Measurements from ENCODE around the gene PLA2G4B. TPM values are rescaled to one million over a fixed set of nuclear protein-coding genes. Genes with fewer than 3 reads are reported as not detected.

Gene PLA2G4B
- total and polyA plus RNA-seq, 7 donors = 0.92 to 6.5 (median 3.4) TPM; not detected in 1

GRCh38 chr15:41881920-41882688 lies 43.5 kb downstream of the PLA2G4B start:
- intact Hi-C loops (cut with DNase I) = no loop called here
- Histone ChIP-seq H3K36me3 (no peaks in the 10 kb centered on the region), H3K4me3 (peak overlapping the region in 3 of 4 donors; percentile 32 to 45 (median 45)), H3K4me1 (peaks cover 0 to 17% (median 12%) of the 10 kb centered on the region in 4 donors), H3K9me3 (no peaks in the 10 kb centered on the region), H3K27ac (no peak overlapping the region), H3K27me3 (peaks cover 0 to 33% (median 9%) of the 10 kb centered on the region in 3 donors)
- TF ChIP-seq CTCF (IDR thresholded peaks at IDR 0.05) (no peak), EP300 (IDR thresholded peaks at IDR 0.05) (no peak), POLR2A (IDR thresholded peaks at IDR 0.05) (no peak), POLR2AphosphoS5 (IDR thresholded peaks at IDR 0.05) (no peak)
- WGBS, 2 donors = 3 to 21% methylated on average over 79 of the region's 81 CpGs
- no peak for DNase-seq

GRCh38 chr15:41882689-41883483 lies 44.2 kb downstream of the PLA2G4B start:
- TF ChIP-seq CTCF (IDR thresholded peaks at IDR 0.05) (no peak), EP300 (IDR thresholded peaks at IDR 0.05) (no peak), POLR2A (IDR thresholded peaks at IDR 0.05) (no peak), POLR2AphosphoS5 (IDR thresholded peaks at IDR 0.05) (no peak)
- Histone ChIP-seq H3K27ac (no peak overlapping the region), H3K27me3 (peaks cover 0 to 33% (median 9%) of the 10 kb centered on the region in 3 donors), H3K36me3 (no peaks in the 10 kb centered on the region), H3K4me1 (peaks cover 0 to 17% (median 12%) of the 10 kb centered on the region in 4 donors), H3K4me3 (peak overlapping the region in 3 of 4 donors; percentile 32 to 45 (median 45)), H3K9me3 (no peaks in the 10 kb centered on the region)
- DNase-seq = no peak
- intact Hi-C loops (cut with DNase I) = no loop called here
- WGBS, 2 donors = 49 to 79% methylated on average over 14 of the region's 14 CpGs

DNA sequence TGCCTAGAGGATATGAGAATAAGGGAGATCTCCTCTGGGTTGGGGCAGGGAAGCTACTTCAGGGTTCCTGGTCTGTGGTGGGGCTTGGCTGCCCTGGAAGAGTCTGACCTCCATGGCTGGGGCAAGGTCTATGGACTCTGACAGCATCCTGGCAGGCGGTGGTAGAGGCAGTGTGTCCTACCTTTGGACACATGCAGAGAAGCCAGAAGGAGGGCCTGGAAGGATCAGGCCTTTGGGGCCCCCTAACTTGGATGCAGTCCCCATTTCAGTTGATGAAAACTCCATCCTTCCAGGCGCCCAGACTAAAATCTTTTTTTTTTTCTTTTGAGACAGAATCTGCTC lies 44.8 kb downstream of the PLA2G4B start:
- Histone ChIP-seq H3K4me1 (peaks cover 0 to 17% (median 12%) of the 10 kb centered on the region in 4 donors), H3K9me3 (no peaks in the 10 kb centered on the region), H3K36me3 (no peaks in the 10 kb centered on the region), H3K4me3 (no peak overlapping the region), H3K27ac (no peak overlapping the region), H3K27me3 (peaks cover 0 to 33% (median 9%) of the 10 kb centered on the region in 3 donors)
- no peak for DNase-seq
- WGBS, 2 donors = 88 to 94% methylated on average over 2 of the region's 2 CpGs
- intact Hi-C loops (cut with DNase I) = no loop called here
- TF ChIP-seq POLR2AphosphoS5 (IDR thresholded peaks at IDR 0.05) = no peak
- no peak for TF ChIP-seq CTCF (IDR thresholded peaks at IDR 0.05)
- TF ChIP-seq EP300 (IDR thresholded peaks at IDR 0.05) = no peak
- no peak for TF ChIP-seq POLR2A (IDR thresholded peaks at IDR 0.05)

DNA sequence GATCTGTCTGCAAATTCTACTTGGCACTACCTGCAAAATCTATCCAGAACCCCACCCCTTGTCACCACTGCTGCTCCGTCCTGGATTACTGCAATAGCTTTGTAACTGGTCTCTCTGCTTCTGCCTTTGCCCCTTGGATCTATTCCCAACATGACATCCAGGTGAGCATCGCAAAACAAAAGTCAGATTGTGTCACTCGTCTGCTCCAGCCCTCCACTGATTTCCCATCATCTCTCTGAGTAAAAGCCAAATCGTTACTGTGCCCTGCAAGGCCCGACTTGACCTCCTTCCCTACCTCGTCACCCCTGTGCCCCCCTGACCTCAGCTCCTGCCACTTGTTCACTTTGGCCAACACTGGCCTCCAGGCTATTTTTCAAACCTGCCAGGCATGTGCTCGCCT lies 45.8 kb downstream of the PLA2G4B start:
- H3K9me3 ChIP-seq = no peaks in the 10 kb centered on the region
- H3K27me3 ChIP-seq = peaks cover 0 to 28% (median 9%) of the 10 kb centered on the region in 3 donors
- 73 to 86% methylated on average over 7 of the region's 7 CpGs for WGBS, 2 donors
- TF ChIP-seq EP300 (IDR thresholded peaks at IDR 0.05) = no peak
- TF ChIP-seq CTCF (IDR thresholded peaks at IDR 0.05) = no peak
- no peak for TF ChIP-seq POLR2AphosphoS5 (IDR thresholded peaks at IDR 0.05)
- TF ChIP-seq POLR2A (IDR thresholded peaks at IDR 0.05) = no peak
- H3K4me3 ChIP-seq = no peak overlapping the region
- DNase-seq = no peak
- H3K27ac ChIP-seq = no peak overlapping the region
- H3K4me1 ChIP-seq = peaks cover 0 to 17% (median 12%) of the 10 kb centered on the region in 4 donors
- H3K36me3 ChIP-seq = no peaks in the 10 kb centered on the region
- intact Hi-C loops (cut with DNase I) = no loop called here

Data from sigmoid colon (tissue), 7 donors.